GM18907 (cell line): ENCODE measurements around the gene DENND6A.
"Not testable (repeated sequence)": the region's sequence is repeated elsewhere in the genome, so short reads cannot be mapped to it uniquely, and the experiment has no call there.

ENCODE experiments used
- ATAC-seq: cut with Tn5 transposase; IDR thresholded peaks from one replicate; pipeline ENCODE4 v1.9.1; 2021; ENCODE audit warnings: mild to moderate bottlenecking, moderate library complexity; ENCODE audit not compliant: unreplicated experiment

Gene DENND6A

GRCh38 chr3:57644740-57645139 lies 48.1 kb downstream of the DENND6A start:
- ATAC-seq, result no peak

DNA sequence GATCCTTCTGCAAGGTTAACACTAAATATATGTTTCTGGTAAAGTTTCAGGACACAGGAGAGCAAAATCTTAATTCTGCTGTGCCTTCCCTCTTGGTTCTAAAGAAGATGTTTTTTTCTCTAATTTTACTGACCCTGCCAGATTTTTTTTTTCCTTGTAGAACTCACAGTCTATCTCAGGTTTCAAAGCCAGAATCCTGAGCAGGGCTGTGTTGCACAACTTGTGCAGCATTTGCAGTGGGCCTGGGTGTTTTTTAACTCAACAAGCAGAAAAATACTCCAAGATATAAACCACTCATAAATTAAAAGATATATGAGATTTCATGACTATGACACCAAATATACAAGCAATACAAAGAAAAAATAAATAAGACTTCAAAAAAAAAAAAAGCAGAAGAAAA lies 55.5 kb downstream of the DENND6A start:
- no peak for ATAC-seq

GRCh38 chr3:57634259-57634658 lies 58.6 kb downstream of the DENND6A start:
- ATAC-seq, result not testable (repeated sequence)

- ATAC-seq, result no peak
Measured at GRCh38 chr3:57627976-57628375, 64.9 kb downstream of the DENND6A start.

DNA sequence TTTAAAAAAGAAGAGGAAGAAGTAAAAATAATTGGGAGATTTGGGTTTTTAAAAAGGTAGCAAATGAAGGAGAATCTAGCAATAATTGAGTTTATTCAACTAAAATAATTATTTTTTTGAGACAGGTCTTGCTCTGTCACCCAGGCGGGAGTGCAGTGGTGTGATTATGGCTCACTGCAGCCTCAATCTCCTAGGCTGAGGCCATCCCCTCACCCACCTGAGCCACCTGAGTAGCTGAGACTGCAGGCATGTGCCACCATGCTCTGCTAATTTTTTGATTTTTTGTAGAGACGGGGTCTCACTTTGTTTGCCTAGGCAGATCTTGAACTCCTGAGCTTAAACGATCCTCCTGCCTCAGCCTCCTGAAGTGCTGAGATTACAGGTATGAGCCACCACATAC lies 68.1 kb downstream of the DENND6A start:
- ATAC-seq, result no peak

DNA sequence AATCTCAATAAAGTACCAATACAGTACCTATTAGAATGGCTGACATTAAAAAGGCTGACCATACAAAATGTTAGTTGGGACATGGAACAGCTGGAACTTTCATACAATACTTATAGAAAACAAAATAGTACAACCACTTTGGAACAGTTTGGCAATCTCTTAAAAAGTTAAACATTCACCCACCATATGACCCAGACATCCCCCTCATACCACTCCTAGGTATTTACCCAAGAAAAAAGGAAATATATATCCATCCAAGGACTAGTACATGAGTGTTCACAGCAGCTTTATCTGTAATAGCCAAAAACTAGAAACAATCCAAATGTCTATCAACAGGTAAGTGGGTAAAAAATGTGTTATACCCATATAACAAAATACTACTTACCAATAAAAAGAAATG lies 70.5 kb downstream of the DENND6A start:
- no peak for ATAC-seq

- ATAC-seq, result no peak
Measured at GRCh38 chr3:57617739-57618138, 75.1 kb downstream of the DENND6A start.

- ATAC-seq, result no peak
Measured at GRCh38 chr3:57616233-57616632, 76.6 kb downstream of the DENND6A start.

- ATAC-seq, result not testable (repeated sequence)
Measured at GRCh38 chr3:57611870-57612269, 81.0 kb downstream of the DENND6A start.

DNA sequence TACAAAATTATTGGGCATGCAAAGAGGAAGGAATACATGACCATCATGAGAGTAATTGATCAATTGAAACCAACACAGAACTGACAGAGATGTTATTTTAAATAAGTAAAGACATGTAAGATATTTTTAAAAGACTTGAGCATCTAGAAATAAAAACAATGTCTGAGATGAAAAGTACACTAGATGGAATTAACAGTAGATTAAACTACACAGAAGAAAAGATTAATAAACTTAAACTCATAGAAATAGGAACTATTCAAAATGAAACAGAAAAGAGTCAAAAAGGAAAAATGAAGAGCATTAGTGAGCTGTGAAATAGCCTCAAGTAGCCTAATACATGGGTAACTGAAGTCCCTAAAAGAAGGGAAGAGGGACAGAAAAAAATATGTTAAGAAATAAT lies 87.2 kb downstream of the DENND6A start:
- ATAC-seq, result no peak

DNA sequence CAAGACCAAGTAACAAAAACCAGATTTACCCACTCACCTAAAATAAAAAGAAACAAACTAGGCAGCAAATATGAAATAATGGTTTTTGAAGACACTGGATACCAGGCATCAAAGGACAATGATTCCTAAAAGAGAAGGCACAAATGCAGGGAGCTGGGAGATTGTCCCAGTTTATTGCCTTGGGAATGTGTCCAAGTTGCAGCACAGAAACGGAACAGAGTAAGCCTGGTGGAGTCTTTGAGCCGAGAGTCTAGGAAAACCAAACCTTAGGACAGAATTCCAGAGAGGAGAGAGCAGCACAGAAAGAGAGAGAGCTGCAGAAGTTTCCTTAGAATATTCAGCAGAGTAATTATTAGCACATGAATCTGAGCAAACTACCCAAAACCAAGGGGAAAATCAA lies 87.9 kb downstream of the DENND6A start:
- ATAC-seq, result no peak

- ATAC-seq, result no peak
Measured at GRCh38 chr3:57600195-57600594, 92.7 kb downstream of the DENND6A start.

- no peak for ATAC-seq
Measured at GRCh38 chr3:57598765-57599360, 94.0 kb downstream of the DENND6A start.

- peak; percentile 94 for ATAC-seq
Measured at GRCh38 chr3:57597127-57597923, 95.6 kb downstream of the DENND6A start, which contains the start of gene ARF4. ARF4 (minus strand) TSS chr3:57597344; CDS start chr3:57597140, 204 bp downstream.

DNA sequence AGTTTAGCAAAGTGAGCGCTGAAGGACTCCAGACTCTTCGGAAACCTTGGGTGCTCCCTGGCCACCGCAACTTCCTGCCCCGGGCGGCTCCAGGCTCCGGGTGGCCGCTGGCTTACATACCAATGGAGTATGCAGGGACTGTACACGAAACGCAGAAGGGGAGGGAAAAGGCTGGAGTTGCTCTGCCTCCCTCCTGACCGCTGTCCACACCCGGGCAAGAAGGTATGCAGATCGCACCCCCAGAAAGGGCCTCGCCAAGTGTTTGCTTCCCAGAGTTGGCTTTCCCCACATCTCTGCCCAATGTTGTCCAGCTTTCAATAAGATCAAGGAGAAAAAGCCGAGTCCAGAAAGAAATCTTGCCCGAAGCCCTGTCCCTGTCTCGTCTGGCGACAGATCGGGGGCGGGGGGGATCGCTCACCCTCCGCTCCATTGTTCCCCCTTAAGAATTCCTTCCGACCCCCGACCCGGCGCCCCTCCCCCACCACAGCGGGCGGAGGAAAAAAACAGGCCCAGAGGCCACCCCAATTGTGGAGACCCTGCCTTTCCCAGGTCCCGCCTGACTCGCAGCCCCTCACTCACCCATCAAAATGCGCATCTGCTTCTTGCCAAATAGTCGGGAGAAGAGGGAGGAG lies 96.3 kb downstream of the DENND6A start:
- no peak for ATAC-seq

DNA sequence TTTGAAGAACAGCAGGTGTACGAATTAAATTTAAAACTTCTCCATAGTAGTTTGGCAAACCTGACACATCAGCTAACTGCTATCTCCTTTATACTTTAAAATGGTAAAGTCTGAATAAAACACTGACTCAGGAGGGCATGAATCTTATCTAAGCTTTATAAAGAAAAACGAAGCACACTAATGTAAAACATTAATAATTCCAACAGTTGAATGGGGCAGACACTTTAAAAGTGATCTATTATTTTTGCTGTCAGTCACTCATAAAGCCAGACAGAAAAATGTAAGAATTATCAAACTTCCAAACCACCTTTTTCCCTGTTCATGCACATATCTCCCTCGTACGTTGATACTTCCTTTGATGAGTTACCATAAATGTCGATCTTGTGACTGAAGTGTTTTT lies 98.3 kb downstream of the DENND6A start:
- no peak for ATAC-seq

DNA sequence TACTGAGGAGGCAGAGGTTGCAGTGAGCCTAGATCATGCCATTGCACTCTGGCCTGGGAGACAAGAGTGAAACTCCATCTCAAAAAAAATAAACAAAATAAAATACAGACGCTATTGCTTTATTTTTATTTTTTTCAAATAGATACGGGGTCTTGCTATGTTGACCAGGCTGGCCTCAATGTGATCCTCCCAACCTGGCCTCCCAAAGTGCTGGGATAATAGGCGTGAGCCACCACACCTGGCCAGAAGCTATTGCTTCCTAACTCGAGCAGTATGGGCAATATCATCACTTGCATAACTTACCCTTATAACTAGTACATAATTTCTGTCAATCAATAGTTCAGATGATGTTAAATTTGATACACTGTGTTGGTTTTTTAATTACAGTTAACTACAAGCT lies 98.7 kb downstream of the DENND6A start:
- ATAC-seq, result no peak

DNA sequence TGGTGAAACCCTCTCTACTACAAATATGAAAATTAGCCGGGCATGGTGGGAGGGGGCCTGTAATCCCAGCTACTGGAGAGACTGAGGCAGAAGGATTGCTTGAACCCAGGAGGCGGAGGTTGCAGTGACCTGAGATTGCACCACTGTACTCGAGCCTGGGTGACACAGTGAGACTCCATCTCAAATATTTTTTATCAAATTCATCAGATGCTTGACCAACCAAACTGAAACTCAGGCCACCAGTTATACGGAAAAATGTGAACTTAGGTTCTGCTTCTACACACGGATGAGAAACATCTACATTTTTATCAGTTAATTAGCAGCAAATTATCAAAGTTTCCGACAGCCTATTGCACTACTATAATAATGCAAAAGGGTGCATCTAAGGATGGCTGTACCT lies 100.6 kb downstream of the DENND6A start:
- ATAC-seq, result no peak

DNA sequence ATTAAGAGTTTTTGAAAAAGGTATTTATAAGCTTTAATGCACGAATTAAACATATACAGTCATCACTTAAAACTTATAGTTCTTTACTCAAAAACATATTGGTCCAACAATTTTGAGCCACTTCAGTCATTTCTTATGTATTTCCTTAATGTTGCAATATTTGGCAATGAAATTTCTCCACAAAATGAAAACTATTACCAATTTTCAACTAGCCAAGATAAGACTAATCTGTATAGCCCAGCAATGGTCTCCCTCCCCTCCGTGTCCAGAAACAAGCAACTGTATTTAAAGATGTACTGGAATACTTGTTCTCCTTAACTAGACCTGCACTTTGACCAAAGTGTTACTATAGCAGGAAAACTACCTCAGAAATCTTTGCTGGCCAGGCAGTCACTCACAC lies 105.0 kb downstream of the DENND6A start:
- no peak for ATAC-seq

GRCh38 chr3:57586778-57587177 lies 106.1 kb downstream of the DENND6A start:
- no peak for ATAC-seq

DNA sequence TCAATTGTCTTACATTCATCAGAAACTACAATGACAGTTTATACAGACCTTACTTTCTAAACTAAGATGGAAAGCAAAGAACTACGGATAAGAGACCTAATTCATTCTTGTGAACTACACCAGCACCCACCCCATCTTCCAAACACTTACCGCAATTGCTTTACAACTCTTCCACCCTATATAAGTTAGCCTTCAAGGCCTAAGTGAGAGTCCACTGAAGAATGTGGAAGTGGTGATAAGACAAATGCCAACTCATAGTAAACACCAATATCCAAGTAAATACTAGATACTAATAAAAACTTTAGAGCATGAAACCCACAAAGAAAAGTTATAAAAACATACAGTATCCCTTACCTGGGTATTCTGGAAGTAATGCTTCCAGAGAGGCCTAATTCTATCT lies 109.3 kb downstream of the DENND6A start:
- ATAC-seq, result no peak
